ENCODE results near the gene RNF180. TPM values are rescaled to one million over a fixed set of nuclear protein-coding genes. Genes with fewer than 3 reads are reported as not detected.
"Not testable (repeated sequence)": the region's sequence is repeated elsewhere in the genome, so short reads cannot be mapped to it uniquely, and the experiment has no call there.

RNF180 gene
- total and polyA plus RNA-seq, 8 donors: 9.7 to 14.6 (median 12.2) TPM

DNA sequence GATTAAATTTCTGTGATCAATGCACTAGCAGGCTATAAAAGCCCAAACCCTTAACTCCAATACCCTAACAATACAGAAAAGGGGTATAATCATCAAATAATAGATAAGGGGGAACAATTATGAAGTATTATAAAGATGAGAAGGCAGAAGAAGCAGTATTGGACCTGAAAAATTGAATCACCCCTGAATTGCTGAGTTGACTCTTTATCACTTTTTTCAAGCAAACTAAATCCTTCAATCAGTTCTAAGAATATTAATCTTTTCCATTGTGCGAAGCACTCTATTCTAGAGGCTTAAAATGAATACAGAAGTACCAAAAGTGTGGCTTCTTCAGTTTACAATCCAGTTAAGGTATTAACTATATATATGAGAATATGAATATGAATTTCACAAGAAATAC, 120.7 kb downstream of the RNF180 start:
- H3K9me3 ChIP-seq: peaks cover 0 to 34% of the 10 kb centered on the region in 2 donors
- no peak for TF ChIP-seq CTCF (IDR thresholded peaks at IDR 0.05)
- H3K27me3 ChIP-seq: no peaks in the 10 kb centered on the region
- H3K27ac ChIP-seq: no peak overlapping the region
- ATAC-seq: no peak
- H3K4me1 ChIP-seq: no peaks in the 10 kb centered on the region
- H3K36me3 ChIP-seq: no peaks in the 10 kb centered on the region
- no peak overlapping the region for H3K4me3 ChIP-seq
- DNase-seq: no peak
- intact Hi-C loops (cut with DNase I): no loop called here

GRCh38 chr5:64288496-64288895, 122.9 kb downstream of the RNF180 start:
- H3K4me3 ChIP-seq; intact Hi-C loops (cut with DNase I); H3K36me3 ChIP-seq; H3K4me1 ChIP-seq; DNase-seq; H3K27ac ChIP-seq; ATAC-seq; H3K27me3 ChIP-seq: not testable (repeated sequence)
- peaks cover 0 to 26% of the 10 kb centered on the region in 2 donors for H3K9me3 ChIP-seq

GRCh38 chr5:64292611-64293215, 127.1 kb downstream of the RNF180 start:
- Histone ChIP-seq H3K4me1 (no peaks in the 10 kb centered on the region), H3K36me3 (no peaks in the 10 kb centered on the region), H3K4me3 (no peak overlapping the region), H3K27me3 (no peaks in the 10 kb centered on the region), H3K9me3 (peaks cover 0 to 16% of the 10 kb centered on the region in 2 donors), H3K27ac (no peak overlapping the region)
- intact Hi-C loops (cut with DNase I): no loop called here
- DNase-seq (no peak), ATAC-seq (no peak)
- no peak for TF ChIP-seq CTCF (IDR thresholded peaks at IDR 0.05)

DNA sequence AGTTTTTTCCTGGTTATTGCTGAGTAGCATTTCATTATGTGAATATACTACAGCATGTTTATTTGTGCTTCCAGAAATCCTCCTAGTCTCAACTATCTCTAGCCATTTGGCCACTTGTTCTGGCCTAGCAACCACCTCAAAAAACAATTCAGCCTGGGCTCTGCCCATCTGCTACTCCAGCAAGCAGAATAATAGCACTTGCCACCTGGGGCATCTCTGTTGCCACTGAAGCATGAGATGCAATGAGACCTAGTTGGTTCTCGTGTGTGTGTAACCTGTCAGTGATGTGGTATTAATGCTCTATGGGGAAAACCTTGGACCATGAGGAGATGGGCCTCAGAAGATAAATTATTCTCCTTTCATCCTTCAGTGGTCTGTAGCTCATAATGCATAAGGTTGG, 129.5 kb downstream of the RNF180 start:
- no peak for ATAC-seq
- Histone ChIP-seq H3K27me3 (no peaks in the 10 kb centered on the region), H3K27ac (no peak overlapping the region), H3K4me3 (no peak overlapping the region), H3K36me3 (no peaks in the 10 kb centered on the region), H3K9me3 (peaks cover 0 to 18% of the 10 kb centered on the region in 2 donors), H3K4me1 (no peaks in the 10 kb centered on the region)
- DNase-seq: no peak
- TF ChIP-seq CTCF (IDR thresholded peaks at IDR 0.05): no peak
- intact Hi-C loops (cut with DNase I): no loop called here

DNA sequence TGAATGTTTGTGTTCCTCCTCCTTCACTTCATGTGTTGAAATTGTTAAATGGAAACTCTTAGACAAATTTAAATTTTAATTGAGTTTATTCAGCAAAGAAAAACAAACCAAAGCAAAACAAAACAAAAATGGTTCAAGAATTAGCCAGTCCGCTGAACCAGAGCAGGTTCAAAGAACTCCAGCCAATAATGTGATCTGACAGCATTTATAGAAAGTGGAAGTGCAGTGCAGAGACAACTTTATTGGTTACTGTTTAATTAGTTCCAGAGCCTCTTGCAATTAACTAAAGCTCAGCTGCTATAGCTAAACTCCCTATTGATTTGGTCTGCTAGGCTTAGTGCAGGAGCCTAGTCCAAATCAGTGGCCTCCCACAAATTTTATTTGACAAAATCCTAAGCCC, 132.9 kb downstream of the RNF180 start:
- ATAC-seq (no peak), DNase-seq (no peak)
- peaks cover 0 to 3% of the 10 kb centered on the region in 2 donors for H3K9me3 ChIP-seq
- H3K27me3 ChIP-seq: no peaks in the 10 kb centered on the region
- intact Hi-C loops (cut with DNase I): no loop called here
- H3K36me3 ChIP-seq: no peaks in the 10 kb centered on the region
- H3K4me1 ChIP-seq: no peaks in the 10 kb centered on the region
- no peak for TF ChIP-seq CTCF (IDR thresholded peaks at IDR 0.05)
- H3K4me3 ChIP-seq: no peak overlapping the region
- H3K27ac ChIP-seq: no peak overlapping the region

- no peak for TF ChIP-seq CTCF (IDR thresholded peaks at IDR 0.05)
- Histone ChIP-seq H3K4me1 (no peaks in the 10 kb centered on the region), H3K27me3 (no peaks in the 10 kb centered on the region), H3K27ac (no peak overlapping the region), H3K4me3 (no peak overlapping the region), H3K36me3 (no peaks in the 10 kb centered on the region), H3K9me3 (peaks cover 0 to 3% of the 10 kb centered on the region in 2 donors)
- no peak for DNase-seq
- no peak for ATAC-seq
- intact Hi-C loops (cut with DNase I): no loop called here
These were observed 134.2 kb downstream of the RNF180 start for GRCh38 chr5:64299805-64300204.

Data from left lung (tissue), 10 donors.